ENCODE measurements around the gene BRD9.

DNA sequence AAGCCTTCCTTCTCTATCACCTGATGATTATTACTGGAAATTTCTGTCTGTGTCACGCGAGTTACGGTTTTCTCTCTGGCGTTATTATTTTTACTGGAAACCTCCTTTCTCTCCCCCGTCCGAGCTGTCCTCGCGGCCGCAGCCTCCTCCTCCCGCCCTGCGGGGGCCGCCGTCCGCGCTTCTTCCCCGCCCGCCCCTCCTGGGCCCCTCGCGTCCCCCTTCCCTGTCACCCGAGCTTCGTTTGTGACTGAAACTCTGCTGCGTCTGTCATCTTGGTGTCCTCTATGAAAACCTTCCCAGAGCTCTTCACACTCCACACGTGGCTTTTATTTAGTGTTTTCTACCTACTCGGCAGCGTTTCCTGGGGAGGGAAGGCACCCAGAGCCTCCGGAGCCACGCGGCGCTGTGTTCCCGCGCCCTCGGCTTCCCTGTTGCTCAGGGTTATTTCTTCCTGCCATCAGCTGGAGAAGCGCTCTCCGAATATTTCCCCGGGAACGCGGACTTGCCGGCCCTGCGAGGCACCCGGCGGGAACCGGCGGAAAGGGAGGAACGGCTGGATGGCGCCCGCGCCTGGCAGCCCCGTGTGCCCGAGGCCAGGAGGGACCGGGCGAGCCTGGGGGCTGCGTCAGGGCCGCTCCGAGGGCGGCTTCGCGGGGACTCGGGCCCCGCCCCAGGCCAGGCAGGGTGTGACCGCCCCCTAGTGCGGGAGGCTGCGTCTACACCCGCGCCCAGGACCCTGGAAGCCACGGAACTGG is 34.0 kb upstream of the BRD9 start:
- TF ChIP-seq, protein P1, sequence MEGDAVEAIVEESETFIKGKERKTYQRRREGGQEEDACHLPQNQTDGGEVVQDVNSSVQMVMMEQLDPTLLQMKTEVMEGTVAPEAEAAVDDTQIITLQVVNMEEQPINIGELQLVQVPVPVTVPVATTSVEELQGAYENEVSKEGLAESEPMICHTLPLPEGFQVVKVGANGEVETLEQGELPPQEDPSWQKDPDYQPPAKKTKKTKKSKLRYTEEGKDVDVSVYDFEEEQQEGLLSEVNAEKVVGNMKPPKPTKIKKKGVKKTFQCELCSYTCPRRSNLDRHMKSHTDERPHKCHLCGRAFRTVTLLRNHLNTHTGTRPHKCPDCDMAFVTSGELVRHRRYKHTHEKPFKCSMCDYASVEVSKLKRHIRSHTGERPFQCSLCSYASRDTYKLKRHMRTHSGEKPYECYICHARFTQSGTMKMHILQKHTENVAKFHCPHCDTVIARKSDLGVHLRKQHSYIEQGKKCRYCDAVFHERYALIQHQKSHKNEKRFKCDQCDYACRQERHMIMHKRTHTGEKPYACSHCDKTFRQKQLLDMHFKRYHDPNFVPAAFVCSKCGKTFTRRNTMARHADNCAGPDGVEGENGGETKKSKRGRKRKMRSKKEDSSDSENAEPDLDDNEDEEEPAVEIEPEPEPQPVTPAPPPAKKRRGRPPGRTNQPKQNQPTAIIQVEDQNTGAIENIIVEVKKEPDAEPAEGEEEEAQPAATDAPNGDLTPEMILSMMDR (IDR thresholded peaks at IDR 0.05), result no peak
- no peak for TF ChIP-seq EP300 (IDR thresholded peaks at IDR 0.05)
- no peak for TF ChIP-seq POLR2A (IDR thresholded peaks at IDR 0.05)

Data from ovary (tissue), 3 donors.